Esophagus (tissue), 2 donors: Measurements from ENCODE around the gene PRDX6. TPM values are rescaled to one million over a fixed set of nuclear protein-coding genes. Genes with fewer than 3 reads are reported as not detected.

Experiments
- H3K27ac ChIP-seq, 2 donors: one replicate each; pipeline ENCODE4 v1.5.1; 2013; ENCODE audit warnings: low read depth in 2 of 2, mild to moderate bottlenecking in 2 of 2, inconsistent platforms in 1 of 2, low read length in 1 of 2, moderate library complexity in 1 of 2
- H3K27me3 ChIP-seq, 2 donors: one replicate each; pipeline ENCODE4 v1.6.1; 2013; ENCODE audit warnings: low read length in 2 of 2, control low read depth in 1 of 2, mild to moderate bottlenecking in 1 of 2; ENCODE audit not compliant: insufficient read depth in 2 of 2, control insufficient read depth in 1 of 2
- H3K36me3 ChIP-seq, 2 donors: one replicate each; pipeline ENCODE4 v1.6.1; 2013; ENCODE audit warnings: low read length in 1 of 2; ENCODE audit not compliant: control insufficient read depth in 2 of 2, insufficient read depth in 2 of 2
- H3K4me1 ChIP-seq, 2 donors: one replicate each; pipeline ENCODE4 v1.6.1; 2013; ENCODE audit warnings: low read length in 1 of 2; ENCODE audit not compliant: control insufficient read depth in 2 of 2, insufficient read depth in 2 of 2
- H3K4me3 ChIP-seq, 2 donors: one replicate each; pipeline ENCODE4 v1.5.1; 2013; ENCODE audit warnings: low read length in 2 of 2, mild to moderate bottlenecking in 2 of 2, low read depth in 1 of 2, moderate library complexity in 1 of 2
- H3K9me3 ChIP-seq, 2 donors: one replicate each; pipeline ENCODE4 v1.6.1; 2013; ENCODE audit warnings: mild to moderate bottlenecking in 2 of 2, low read depth in 1 of 2, low read length in 1 of 2, moderate library complexity in 1 of 2; ENCODE audit not compliant: control insufficient read depth in 2 of 2, insufficient read depth in 1 of 2
- WGBS, 2 donors: extraction: QIAGEN DNeasy Blood & Tissue Kit; methylation state at CpG; one replicate each; pipeline ENCODE4 v1.1.7; 2013; 5-methylcytosine and 5-hydroxymethylcytosine counted together
- polyA plus RNA-seq, 2 donors: library from polyadenylated mRNA; stranded (reverse); fragments of 200-250 nt; gene quantifications; one replicate each; pipeline ENCODE4 v1.2.3, GENCODE V29; 2013
- donor health status: healthy with polysubstance abuse.
- donor health status: Bipolar disorder and iron deficiency.

The PRDX6 gene
- polyA plus RNA-seq, 2 donors = 198 to 221 TPM

DNA sequence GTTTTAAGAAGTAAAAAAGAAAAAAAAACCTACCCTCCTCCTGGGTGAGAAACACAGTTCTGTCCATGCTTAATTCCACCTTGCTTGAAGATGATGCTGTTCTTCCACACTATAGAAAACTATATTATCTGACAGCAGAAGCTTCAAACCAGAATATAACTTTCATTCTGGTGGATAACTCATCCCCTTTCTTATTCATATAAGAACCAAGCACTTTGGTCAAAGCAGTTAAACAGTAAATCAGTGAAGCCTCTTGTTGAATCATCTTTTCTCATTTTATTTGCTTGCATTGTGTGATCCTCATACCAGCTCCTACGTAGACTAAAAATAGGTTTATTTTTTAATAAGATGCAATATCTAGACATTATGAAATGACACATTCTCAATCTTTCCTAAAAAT is 36.7 kb upstream of the PRDX6 start:
- Histone ChIP-seq H3K4me3 (no peak overlapping the region), H3K36me3 (no peaks in the 10 kb centered on the region)
- 98 to 99% methylated on average over 1 of the region's 1 CpG for WGBS, 2 donors

DNA sequence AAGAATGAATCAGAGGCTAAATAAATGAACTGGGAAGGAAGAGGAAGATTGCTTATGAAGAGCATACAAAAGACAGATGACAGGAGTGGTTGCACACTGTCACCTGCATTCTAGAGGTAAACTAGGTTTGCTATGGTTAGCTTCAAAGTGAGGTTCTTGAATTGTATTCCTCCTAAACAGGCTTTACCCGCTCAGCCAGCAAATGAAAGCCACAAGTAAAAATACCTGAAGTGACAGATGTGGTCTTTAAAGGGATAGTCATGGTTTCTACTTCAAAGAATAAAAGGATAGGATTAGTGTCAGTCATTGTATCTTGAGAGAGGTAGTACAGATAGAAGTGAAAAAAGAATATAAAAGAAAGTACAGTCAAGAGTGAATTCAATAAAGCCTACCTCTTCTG is 32.4 kb upstream of the PRDX6 start:
- no peak overlapping the region for H3K4me3 ChIP-seq
- H3K36me3 ChIP-seq = no peaks in the 10 kb centered on the region
- H3K27me3 ChIP-seq = no peaks in the 10 kb centered on the region
- H3K9me3 ChIP-seq = no peaks in the 10 kb centered on the region
- 69 to 82% methylated on average over 1 of the region's 1 CpG for WGBS, 2 donors
- H3K27ac ChIP-seq = no peak overlapping the region
- H3K4me1 ChIP-seq = peaks cover 0 to 2% of the 10 kb centered on the region in 2 donors

More for the DNA sequence above, 36.7 kb upstream of the PRDX6 start:
- Histone ChIP-seq H3K9me3 (no peaks in the 10 kb centered on the region), H3K4me1 (peaks cover 0 to 2% of the 10 kb centered on the region in 2 donors), H3K27ac (no peak overlapping the region), H3K27me3 (no peaks in the 10 kb centered on the region)

DNA sequence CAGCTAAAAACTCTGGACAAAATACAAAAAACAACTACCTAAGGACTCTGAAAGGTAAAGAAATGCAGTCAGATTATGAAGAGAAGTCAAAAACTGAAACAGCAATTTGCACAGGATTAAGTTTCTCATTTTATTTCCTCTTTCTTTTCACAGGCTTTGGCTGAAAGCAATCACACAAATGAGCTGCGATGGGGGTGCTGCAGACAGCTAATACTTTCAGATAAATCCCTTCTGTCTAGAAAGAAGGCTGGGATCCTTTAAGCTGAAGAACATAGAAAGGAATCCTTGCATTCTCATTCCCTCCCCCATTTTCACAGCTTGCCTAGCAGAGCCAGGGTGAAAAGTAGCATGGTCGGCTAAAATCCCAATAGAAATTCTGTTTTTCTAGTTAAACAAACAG is 32.0 kb upstream of the PRDX6 start:
- Histone ChIP-seq H3K27ac (no peak overlapping the region), H3K4me1 (peaks cover 0 to 2% of the 10 kb centered on the region in 2 donors), H3K36me3 (no peaks in the 10 kb centered on the region), H3K9me3 (no peaks in the 10 kb centered on the region), H3K27me3 (no peaks in the 10 kb centered on the region), H3K4me3 (no peak overlapping the region)
- WGBS, 2 donors = 65 to 80% methylated on average over 2 of the region's 2 CpGs

DNA sequence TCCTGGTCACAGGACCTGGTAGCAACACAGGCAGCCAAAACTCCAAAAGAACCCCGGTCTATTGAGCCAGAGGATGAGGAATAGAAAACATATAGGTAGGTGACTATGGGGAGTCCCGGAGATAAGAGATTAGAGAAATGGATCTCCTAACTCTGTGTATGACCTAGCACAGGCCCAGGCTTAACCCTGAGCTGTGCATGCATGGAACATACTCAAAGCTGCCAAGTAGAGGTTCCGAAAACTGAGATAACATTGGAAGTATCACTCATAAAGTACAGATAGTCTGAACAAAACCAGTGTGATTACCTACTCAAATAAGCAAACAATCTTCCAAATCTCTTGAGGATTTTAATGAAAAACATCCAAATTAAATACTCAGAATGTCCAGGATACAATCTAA is 31.5 kb upstream of the PRDX6 start:
- Histone ChIP-seq H3K27me3 (no peaks in the 10 kb centered on the region), H3K4me1 (peaks cover 0 to 2% of the 10 kb centered on the region in 2 donors), H3K9me3 (no peaks in the 10 kb centered on the region), H3K27ac (no peak overlapping the region), H3K4me3 (no peak overlapping the region), H3K36me3 (no peaks in the 10 kb centered on the region)
- whole genome bisulfite sequencing, 2 donors = 91 to 94% methylated on average over 3 of the region's 3 CpGs

DNA sequence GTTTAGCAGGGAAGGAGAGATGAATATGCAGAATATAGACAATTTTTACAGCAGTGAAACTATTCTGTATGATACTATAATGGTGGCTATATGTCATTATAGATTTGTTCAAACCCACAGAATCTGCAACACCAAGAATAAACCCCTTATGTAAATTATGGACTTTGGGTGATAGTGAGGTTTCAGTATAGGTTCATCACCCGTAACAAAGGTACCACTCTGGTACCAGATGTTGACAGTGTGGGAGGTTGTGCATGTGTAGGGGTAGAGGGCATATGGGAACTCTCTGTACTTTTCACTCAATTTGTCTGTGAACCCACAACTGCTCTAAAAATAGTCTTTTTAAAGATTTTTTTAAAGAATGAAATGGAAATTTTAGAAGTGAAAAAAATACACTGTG is 29.9 kb upstream of the PRDX6 start:
- no peaks in the 10 kb centered on the region for H3K9me3 ChIP-seq
- peaks cover 0 to 2% of the 10 kb centered on the region in 2 donors for H3K4me1 ChIP-seq
- H3K27ac ChIP-seq = no peak overlapping the region
- no peaks in the 10 kb centered on the region for H3K27me3 ChIP-seq
- H3K36me3 ChIP-seq = no peaks in the 10 kb centered on the region
- no peak overlapping the region for H3K4me3 ChIP-seq
- 95 to 97% methylated on average over 1 of the region's 1 CpG for whole genome bisulfite sequencing, 2 donors

DNA sequence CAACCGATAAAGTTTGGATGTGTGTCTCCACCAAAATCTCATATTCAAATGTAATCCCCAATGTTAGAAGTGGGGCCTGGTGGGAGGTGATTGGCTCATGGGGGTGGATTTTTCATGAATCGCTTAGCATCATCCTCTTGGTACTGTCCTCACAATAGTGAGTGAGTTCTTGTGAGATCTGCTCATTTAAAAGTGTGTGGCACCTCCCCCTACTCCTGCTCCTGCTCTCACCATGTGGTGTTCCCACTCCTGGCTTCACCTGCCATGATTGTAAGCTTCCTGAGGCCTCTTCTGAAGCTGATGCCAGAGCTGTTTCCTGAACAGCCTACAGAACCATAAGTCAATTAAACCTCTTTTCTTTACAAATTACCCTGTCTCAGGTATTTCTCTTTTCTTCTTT is 28.2 kb upstream of the PRDX6 start:
- Histone ChIP-seq H3K27me3 (no peaks in the 10 kb centered on the region), H3K27ac (no peak overlapping the region), H3K36me3 (no peaks in the 10 kb centered on the region), H3K4me1 (no peaks in the 10 kb centered on the region), H3K9me3 (no peaks in the 10 kb centered on the region), H3K4me3 (no peak overlapping the region)
- WGBS, 2 donors = 96 to 99% methylated on average over 2 of the region's 2 CpGs

DNA sequence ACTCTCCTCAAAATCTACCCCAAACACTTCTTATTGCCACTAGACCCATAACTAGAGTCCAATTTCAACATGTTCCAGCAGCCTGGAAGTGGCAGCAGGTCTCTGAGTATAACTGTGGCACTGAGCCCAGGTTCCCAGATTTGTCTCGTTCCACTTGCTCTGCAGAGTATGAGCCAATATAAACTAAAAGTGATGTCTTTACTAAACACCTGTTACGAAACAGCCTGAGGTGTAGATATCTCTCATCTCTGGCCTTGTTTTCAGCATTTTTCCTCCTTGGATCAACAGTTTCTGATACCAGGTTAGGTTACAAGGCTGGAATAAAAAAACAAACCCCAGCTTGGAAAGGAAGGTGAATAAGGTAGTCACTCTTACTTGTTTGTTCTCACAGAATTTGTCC is 25.2 kb upstream of the PRDX6 start:
- Histone ChIP-seq H3K27ac (no peak overlapping the region), H3K9me3 (no peaks in the 10 kb centered on the region), H3K4me3 (no peak overlapping the region), H3K4me1 (no peaks in the 10 kb centered on the region), H3K27me3 (no peaks in the 10 kb centered on the region), H3K36me3 (no peaks in the 10 kb centered on the region)
- WGBS, 2 donors = 27 to 31% methylated on average over 2 of the region's 2 CpGs

DNA sequence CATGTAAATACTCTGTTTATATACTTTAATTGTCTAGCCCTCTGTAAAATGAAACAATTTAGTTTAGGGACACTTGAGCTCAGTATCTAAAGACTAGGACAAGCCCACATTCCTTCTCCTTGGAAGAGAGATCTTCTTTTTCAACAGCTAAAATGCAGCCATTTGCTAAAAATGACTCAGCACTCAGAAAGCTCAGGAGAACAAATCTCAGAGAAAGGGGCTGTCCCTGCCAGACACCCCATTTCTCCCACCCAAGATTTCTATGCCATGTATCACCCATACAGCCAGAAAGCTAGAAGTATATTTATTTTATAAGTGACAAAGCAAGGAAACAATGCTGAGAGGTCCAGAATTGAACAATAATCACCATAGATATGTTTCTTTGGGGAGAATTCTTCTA is 23.2 kb upstream of the PRDX6 start:
- no peaks in the 10 kb centered on the region for H3K9me3 ChIP-seq
- H3K27ac ChIP-seq = no peak overlapping the region
- H3K4me1 ChIP-seq = no peaks in the 10 kb centered on the region
- no peaks in the 10 kb centered on the region for H3K27me3 ChIP-seq
- no peaks in the 10 kb centered on the region for H3K36me3 ChIP-seq
- H3K4me3 ChIP-seq = no peak overlapping the region

DNA sequence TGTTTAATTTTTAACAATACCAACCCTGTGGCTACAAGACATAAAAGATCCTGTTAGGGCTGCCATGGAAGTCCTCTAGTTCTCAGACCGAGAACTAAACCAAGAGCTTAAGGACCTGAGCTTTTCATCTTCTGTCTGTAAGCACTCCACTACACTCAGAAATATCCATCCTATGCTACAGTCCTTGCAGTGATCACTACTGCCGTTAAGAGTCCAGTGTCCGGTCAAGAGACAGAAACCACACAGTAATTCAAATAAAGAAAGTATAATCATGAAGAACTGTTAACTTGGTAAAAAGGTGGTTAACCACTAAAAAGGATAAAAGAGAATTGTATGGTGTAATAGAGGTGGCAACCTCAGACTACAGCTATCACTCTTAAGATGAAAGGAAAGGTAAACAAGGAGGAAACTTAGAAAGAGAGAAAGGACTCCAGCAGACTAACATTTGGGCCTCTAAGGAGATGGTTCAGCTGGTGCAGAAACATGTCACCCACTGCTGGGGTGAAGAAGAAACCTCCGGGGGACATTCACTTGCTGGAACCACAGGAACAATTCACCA is 22.1 kb upstream of the PRDX6 start:
- 91% methylated on average over 4 of the region's 4 CpGs for WGBS, 2 donors
- Histone ChIP-seq H3K9me3 (no peaks in the 10 kb centered on the region), H3K4me3 (no peak overlapping the region), H3K27ac (no peak overlapping the region), H3K4me1 (no peaks in the 10 kb centered on the region), H3K36me3 (peaks cover 0 to 4% of the 10 kb centered on the region in 2 donors), H3K27me3 (no peaks in the 10 kb centered on the region)

DNA sequence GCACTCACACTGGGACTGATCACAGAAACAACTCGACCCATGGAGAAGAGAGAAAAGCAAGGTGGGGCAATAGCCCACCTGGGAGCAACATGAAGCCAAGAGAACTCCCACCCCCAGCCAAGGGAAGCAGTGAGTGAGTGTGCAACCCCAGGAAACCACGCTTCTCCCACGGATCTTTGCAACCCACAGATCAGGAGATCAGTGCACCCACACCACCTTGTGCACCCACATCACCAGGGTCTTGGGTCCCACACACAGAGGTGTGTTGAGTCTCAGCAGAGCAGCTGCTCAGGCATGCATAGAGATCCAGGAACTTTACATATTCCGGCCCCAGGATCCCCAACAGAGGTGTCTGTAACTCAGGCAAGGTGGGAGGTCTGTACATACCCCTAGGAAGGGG is 17.2 kb upstream of the PRDX6 start:
- WGBS, 2 donors = 84 to 88% methylated on average over 4 of the region's 4 CpGs
- peaks cover 7 to 13% of the 10 kb centered on the region in 2 donors for H3K36me3 ChIP-seq
- no peaks in the 10 kb centered on the region for H3K27me3 ChIP-seq
- H3K4me3 ChIP-seq = no peak overlapping the region
- H3K27ac ChIP-seq = no peak overlapping the region
- H3K9me3 ChIP-seq = no peaks in the 10 kb centered on the region
- no peaks in the 10 kb centered on the region for H3K4me1 ChIP-seq
